RKO (cell line): ENCODE measurements around the gene FSTL1.

Source experiments
- DNase-seq: peaks from one replicate; pipeline ENCODE4 v3.0.0-alpha.2; 2016; ENCODE audit warnings: low spot score

The FSTL1 gene

DNA sequence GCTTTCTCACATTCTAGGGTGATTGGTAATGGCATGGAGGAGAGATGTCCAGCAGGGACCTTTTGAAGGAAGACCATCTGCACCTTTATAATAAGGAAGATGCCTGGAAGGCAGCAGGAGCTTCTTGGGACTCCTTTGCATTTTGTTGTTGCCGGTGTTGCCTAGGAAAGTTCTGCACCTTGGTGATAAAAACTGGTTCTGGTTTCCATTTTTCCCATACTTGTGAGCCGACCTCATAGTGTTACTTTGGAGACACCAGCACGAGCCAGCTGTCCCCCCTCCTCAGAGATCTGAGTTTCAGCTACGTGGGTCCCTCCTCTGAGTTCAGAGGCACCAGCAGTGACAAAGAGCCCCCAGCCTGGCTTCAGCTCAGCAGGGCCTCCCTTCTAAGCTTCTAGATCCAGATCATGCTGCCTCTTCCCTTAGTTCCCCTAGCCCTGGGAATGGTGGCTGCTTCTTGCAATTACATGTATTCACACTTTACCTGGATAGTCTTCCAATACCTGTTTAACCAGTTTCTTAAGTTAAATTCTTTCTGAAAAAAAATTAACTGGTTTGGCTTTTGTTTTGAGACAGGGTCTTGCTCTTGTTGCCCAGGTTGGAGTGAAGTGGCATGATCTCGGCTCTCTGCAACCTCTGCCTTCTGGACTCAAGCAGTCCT is 18.0 kb upstream of the FSTL1 start:
- DNase-seq: no peak

DNA sequence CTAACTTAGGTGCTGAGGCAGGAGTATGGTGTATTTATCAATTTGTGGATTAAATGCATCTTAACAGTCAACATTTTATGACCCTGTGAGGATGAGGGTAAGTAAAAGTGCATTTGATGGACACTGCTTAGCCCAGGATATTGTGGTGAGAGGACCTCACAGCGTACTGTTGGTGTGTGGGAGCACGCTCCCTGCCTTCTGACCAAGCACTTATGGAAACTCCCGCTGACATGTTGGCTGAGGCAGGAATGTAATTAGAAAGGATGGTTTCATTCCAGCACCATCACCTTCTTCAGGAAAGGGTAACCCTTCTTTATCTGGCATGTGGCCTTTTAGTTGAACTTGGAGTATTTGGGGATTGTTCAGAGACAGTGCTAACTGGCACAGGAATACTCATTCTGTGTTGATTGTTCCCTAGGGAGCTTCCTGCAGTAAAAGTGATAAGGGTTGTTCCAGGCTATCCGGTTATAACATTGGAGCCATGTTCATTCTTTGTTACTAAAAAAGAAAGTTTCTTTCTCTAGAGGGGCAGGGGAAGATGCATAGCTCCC is 11.7 kb upstream of the FSTL1 start:
- no peak for DNase-seq

DNA sequence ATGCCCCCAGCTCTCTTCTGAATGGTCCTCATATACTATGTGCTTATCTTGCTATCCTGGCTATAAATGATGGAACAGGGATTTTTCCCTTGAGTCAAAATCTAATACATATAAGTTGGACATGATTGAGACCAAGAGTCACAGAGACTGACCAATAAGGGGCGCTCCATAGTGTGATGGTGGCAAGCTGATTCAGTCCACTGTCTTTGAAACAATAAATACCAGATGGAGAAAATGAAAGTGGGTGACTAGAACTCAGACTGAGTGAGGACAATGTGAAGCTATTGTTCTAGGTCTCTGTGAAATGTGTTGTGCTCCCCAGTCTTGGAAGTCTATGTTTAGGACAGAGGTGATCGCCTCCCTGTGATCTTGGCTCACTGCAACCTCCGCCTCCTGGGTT is 10.6 kb upstream of the FSTL1 start:
- no peak for DNase-seq

DNA sequence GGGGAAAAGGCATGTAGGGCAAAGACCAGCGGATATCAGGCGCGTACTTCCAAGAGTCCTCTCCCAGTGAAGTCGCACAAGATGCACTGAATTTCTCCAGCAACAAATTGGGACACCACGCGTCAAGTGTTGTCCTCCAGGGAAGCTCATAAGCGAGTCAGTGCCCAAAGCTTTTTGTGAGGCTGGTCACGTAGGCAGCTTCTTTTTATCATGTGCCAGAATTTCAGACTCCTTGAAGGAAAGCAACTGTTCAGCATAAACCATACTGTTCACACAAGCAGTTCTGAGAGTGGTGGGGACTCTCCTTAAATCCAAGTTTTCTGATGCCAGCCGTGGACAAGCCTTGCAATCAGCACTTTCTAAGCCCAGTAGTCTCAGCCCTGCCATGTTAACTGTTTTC is 10.1 kb upstream of the FSTL1 start:
- no peak for DNase-seq

DNA sequence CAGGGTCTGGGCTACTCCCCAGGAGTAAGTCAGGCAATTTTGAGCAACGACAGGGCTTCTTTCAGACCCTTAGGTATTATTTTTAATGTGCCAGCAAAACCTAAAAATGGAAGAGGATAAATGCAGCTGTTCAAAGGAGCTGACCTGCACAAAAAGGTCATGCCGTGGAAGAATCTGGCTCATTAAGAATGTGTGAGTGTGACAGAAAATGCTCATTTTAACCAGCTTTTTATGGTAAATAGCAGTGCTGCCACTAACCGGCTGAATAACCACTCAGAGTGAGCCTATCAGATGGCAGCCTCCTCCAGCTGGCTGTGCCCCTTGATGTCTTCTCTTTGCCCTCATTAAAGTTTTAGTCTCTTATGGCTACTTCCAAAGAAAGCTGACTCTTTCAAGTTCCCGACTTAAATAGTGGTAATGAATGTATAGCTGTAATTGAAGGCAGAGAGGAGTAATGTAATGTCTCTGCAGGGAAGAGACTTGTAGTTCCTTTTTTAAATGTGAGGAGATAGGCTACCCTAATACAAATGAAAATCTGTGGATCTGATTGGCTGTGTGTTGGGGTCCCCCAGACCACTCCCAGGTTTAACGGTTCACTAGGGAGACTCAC is 9.5 kb upstream of the FSTL1 start:
- no peak for DNase-seq

DNA sequence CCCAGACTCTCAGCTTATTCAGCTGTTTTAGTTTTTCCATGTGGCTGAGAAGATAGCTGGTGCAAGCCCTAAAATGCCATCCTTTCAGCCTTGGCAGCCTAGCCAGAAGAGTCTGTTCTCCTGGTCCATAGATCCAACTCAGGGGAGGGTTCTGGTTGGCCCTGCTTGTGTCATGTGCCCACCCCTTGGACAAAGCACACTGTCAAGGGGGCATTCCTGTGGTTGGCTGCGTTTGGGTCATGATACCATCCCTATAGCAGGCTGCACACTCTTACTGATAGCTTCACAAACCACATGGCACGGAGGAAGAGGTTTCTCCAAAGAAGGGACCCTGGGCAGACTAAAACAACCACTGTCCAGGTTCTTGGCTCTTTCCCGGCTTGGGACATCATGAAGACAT is 8.4 kb upstream of the FSTL1 start:
- DNase-seq: no peak

DNA sequence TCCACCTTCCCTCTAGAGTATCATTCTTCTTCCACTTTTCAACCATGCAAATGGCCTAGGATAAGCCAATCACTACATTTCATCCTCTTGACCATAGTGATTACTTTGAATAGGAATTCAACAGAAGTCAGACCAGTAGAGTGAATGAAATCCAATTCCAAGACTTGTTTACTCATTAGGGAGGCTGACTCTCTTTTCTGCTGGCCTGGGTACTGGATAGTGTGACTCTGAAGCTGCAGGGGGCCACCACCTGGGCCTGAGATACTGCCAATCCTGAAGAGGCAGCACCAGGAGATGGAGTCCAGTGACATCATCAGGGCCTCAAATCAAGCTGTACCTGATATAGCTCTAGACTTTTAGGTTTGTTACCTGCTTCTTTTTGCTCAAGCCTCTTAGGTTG is 7.0 kb upstream of the FSTL1 start:
- DNase-seq: no peak

DNA sequence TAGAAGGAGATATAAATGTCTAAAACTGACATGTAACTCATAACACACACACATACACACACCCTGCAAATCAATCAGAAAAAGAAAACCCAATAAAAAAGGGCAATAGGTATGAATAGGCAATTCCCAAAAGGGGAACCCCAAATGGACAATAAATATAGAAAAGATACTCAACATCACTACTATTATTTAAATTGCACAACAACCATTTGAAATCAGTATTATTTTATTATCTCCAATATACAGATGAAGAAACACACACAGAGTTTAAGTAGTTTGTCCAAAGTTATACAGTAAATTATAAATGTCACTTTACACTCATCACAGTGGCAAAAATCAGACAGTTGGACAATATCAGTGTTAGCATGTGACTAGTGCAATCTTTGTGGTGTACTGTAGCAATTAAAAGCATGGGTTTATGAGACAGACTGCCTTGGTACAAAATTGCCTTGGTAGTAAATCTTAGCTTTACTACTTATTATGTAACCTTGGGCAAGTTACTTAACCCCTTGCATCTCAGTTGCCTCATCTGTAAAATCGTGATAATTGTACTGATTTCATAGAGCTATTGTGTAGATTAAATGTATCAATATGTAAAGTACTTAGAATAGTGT is 3.4 kb upstream of the FSTL1 start:
- no peak for DNase-seq

DNA sequence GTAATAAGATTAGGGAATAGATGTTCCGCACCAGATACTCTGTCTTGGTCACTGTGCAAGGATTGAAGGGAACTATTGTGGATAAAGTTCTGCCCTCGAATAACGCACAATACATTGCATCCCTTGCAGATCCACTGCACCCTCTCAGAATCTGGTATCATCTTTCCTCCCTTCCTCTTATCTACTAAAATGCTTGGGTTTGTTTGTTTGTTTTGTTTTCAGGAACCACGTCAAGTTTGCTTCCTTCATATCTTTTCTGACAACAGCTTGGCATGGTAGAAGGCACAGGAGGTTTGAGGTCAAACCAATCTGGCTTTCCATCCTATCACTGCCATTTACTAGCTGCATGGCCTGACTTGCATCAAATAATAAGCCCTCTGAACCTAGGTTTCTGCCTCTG is 2.0 kb upstream of the FSTL1 start:
- no peak for DNase-seq

DNA sequence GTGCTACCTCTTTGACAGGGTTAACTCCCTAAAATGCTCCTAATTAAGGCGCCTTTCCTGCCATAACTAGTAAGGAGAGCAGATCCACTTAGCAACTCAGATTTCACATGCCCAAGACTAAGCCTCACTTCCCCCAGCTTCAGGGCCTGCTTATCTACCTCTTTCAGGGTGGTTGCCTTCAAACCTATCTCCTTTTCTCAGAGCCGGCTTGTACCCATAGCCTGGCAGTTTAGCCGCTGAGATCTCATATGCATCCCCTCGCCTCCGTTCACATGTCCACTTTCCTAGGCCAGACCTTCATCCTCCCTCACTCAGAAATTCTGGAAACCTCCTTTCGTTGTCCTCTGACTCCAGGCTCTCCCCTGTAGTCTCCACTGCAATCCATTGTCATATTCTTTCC is 1.0 kb upstream of the FSTL1 start:
- no peak for DNase-seq

DNA sequence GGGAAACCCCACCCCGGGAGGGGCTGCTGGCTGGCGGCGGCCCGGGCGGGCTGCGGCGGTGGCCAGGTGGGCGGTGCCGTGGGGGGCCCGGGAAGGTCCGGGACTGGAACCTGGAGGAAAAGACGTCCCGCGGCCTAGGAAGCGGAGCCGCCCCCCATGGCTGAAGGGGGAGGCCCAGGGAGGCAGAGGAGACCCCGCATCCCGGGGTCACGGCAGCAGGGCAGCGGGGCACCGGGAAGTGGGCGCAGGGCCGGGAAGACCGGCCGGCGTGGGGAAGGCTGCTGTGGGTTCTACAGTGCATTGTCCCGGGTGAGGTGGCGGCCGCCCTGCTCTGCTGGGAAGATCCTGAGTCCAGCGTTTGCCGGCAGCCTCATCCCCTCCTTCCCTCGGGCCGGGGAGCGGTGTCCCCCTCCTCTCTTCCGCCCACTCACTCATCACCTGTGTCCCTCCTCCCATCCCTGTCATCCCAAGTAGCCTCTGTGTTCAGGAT is 525 bp upstream of the FSTL1 start:
- no peak for DNase-seq

DNA sequence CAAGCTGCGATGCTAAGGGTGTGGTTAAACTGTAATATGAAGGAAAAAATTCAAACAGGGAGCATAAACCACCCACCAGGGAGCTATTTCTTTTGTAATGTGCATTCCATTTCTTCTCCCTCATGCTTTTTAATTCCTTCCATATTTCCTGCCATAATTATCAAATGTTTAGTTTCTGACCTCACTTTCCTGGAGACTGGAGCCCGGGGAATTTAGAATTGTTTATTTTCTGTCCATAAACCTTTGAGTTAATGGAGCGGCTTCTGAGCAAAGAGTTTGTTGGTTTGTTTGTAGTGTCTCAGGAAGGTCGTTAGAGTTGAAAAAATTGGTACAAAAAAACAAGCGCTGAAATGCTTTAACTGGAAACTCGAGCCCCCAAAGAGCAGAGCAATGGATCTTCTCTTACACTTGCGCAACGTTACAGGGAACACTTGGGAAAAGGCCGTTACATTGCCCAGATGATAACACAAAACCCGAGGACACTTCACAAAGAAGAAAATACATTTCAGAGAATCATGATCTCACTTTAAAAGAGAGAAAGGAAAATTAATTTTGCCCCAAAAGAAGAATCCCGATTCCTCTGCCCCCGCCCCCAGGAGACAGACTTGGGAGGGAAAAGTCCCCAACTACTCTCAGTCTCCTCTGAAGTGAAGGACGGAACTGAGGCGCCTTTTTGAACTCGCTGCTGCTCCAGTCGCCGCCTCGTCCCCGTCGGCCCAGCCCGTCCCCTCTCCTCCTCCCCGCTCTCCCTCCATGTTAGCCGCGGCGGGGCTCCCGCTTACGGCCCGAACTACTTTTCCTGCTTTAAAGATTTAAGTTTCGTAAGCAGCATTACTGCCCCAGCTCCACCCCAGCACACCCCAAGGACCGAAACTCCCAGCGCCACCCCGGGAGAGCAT is 842 bp downstream of the FSTL1 start:
- DNase-seq: no peak

DNA sequence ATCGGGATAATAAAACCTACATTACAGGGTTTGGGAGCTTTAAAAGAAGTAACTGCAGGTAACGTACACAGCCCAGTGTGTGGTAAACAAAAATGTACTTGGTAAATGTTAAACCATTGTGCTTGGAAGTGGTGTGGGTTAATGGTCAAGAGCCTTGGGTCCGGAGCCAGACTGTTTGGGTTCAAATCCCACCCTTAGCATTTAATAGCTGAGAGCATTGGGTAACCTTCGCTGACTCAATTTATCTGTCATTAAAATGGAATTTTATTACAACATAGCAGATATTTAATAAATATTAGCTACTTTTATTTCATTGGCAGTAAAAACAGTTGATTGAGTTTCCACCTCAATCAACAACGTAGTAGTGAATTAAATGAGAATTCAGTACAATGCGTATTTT is 1.5 kb downstream of the FSTL1 start:
- no peak for DNase-seq

DNA sequence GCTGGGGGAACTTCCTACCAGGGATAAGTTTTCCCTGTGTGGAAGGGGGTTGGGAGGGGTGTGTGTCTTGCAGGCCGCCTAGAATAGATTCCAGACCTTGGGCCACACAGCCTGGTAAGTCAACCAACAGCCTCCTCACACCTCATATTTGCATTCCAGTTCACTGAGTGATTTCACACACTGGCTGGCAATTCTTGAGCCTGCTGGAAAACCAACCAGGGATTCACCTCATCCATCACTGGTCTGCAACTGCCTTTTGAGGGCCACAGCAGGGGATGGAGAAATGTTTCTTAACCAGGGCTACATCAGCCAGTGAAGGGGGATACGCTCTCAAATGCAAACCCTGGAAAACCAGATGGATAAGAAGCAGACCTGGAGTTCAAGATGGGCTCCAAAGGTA is 2.0 kb downstream of the FSTL1 start:
- DNase-seq: no peak

DNA sequence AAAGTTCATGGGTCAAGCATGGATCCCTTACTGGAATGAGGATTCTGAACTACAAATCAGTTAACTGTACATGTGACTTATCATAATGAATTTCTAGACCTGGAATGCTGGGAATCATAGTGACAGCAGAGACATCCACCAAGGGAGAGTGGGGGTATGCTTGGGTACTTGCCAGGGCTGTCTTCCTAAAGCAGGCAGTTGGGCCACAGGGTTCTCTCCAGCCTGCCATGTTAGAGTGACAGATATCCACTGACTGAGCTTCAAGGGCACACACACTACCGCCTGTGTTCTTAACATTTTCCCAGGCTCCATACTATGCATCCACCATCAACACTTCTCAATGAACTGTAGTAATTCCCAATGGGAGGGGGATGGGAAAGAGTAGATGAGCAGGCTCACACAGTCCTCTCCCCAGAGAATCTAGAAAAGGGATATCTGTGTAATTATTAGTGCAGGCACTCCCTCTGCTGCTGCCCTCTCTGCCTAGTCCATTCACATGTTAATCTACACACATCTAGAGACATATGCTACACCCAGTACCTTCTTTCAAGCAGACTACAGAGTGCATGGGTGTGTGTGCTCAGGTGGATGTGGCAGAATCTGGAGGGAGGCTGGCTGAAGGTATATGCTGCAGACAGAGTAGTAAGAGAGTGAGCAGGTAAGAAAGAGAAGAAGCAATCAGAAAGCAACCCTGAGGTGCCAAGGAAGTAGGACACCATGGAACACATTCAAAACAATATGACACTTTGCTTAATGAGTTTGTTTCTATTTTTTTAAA is 3.7 kb downstream of the FSTL1 start:
- DNase-seq: no peak

DNA sequence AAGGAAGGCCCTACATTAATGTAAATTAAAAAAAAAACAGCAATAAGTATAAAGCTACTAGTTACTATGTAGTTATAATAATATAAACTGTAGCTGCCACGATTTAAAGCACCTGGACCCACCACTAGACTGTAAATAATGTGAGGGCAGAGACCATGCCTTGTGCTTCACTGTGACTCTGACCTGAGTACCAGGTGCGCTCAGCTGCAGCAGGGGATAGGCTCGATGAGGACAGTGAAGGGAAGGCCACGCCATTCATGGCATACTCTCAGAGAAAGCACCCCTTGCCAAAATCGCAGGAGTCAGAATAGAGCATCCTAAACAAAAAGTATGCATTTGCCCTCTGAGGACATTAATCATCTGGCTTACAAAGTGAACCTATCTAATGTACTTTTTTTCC is 5.1 kb downstream of the FSTL1 start:
- no peak for DNase-seq

DNA sequence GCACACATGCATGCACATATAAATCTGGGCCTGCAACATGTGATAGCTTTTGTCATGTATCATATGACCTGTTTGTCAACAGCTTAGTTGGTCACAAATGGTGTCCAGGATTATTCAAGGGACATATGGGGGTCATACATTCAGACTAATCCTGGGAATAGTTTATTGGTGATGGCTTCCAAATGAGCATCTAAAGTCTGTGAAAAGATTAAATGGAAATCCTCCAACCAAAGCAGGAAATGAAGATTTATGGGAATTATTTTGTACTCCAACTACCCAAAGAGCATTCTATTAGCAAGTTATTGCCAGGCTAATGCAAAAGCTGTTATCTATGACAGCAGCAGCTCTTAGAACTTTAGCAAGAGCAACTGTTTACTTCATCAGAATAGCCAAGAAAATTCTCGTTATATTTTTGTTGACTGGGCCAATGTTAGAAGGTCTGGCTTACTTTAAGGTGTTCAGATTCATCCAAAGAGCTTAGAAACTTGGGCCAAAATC is 7.1 kb downstream of the FSTL1 start:
- no peak for DNase-seq

DNA sequence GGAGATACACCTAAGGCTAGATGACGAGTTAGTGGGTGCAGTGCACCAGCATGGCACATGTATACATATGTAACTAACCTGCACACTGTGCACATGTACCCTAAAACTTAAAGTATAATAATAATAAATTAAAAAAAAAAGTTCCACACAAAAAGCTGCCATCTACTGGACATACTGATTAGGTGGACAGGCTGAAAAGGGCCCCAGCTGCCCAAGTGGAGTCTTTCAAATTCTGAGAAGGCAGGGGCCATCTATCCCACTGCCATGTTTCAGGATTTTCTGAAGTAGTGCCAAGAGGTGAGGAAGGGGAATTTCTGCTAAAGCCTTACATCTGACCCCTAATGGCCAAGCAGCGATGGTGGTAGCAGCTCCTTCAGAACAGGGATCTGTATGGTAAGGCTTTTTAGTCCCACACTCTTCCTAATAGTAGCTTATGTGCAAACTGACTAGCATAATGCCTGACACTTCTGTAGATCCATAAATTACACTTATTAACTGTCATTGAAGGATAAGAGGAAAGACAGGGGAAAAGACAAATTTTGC is 7.7 kb downstream of the FSTL1 start:
- no peak for DNase-seq

DNA sequence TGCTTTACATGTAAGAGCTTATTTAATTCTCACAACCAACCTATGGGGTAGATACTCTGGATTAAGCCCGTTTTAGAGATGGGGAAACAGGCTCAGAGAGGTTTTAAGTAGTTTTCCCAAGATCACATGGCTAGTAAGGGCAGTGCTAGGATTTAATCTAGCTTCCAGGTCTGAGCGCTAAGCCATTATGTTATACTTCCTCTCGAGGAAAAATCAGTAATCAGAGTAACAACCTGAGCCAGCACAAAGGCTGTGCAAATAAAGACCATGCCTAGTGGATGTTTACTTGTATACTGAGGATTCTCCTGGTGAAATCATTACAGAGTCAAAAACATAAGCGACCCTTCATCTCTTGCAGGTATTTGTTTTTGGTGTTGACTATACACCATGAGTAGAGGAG is 9.0 kb downstream of the FSTL1 start:
- DNase-seq: no peak

DNA sequence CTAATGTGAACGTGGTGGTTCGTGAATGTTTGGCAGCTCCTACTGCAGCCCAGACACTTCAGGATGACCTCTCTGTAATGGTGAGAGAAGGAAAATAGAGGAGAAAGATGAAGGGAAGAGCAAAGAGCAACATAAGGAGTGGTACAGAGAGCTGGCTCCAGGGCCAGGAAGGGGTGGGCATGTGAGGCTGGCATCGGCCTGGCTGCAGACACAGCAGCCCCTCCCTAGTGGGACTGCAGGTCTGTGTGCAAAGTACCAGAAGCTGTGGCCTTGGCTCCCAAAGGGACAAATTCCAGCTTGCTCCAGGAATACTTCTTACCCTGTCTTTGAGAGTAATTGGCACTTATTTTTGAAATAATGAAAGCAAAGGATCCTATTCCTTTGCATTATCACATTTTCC is 10.0 kb downstream of the FSTL1 start:
- DNase-seq: no peak
